Measurements from ENCODE around the gene SHD.

Gene SHD

GRCh38 chr19:4297901-4298809 lies 19.1 kb downstream of the SHD start:
- DNase-seq (ENCODE audit: low spot score) = peak; percentile 26
- no peaks in the 10 kb centered on the region for H3K36me3 Mint-ChIP-seq (ENCODE audit: low read depth)
- no peaks in the 10 kb centered on the region for H3K9me3 Mint-ChIP-seq
- no peaks in the 10 kb centered on the region for H3K27me3 Mint-ChIP-seq (ENCODE audit: low read depth)
- H3K4me1 Mint-ChIP-seq (ENCODE audit: low read depth) = peaks cover 17% of the 10 kb centered on the region
- H3K4me3 Mint-ChIP-seq = peak overlapping the region; percentile 7
- H3K27ac Mint-ChIP-seq = peak overlapping the region; percentile 74

- Mint-ChIP-seq H3K4me3 (peak overlapping the region; percentile 7), H3K27ac (peak overlapping the region; percentile 74), H3K4me1 (ENCODE audit: low read depth) (peaks cover 21% of the 10 kb centered on the region), H3K36me3 (ENCODE audit: low read depth) (no peaks in the 10 kb centered on the region), H3K27me3 (ENCODE audit: low read depth) (no peaks in the 10 kb centered on the region), H3K9me3 (no peaks in the 10 kb centered on the region)
- no peak for DNase-seq (ENCODE audit: low spot score)
Observed at GRCh38 chr19:4298810-4299550, 19.9 kb downstream of the SHD start.

- Mint-ChIP-seq H3K27me3 (ENCODE audit: low read depth) (no peaks in the 10 kb centered on the region), H3K4me3 (peak overlapping the region; percentile 65), H3K27ac (peak overlapping the region; percentile 50), H3K4me1 (ENCODE audit: low read depth) (peaks cover 25% of the 10 kb centered on the region), H3K9me3 (no peaks in the 10 kb centered on the region), H3K36me3 (ENCODE audit: low read depth) (no peaks in the 10 kb centered on the region)
- no peak for DNase-seq (ENCODE audit: low spot score)
Observed at GRCh38 chr19:4300589-4300988, 21.5 kb downstream of the SHD start.

GRCh38 chr19:4301590-4302242 lies 22.6 kb downstream of the SHD start:
- Mint-ChIP-seq H3K27ac (peak overlapping the region; percentile 88), H3K4me3 (peak overlapping the region; percentile 77), H3K27me3 (ENCODE audit: low read depth) (no peaks in the 10 kb centered on the region), H3K9me3 (no peaks in the 10 kb centered on the region), H3K36me3 (ENCODE audit: low read depth) (no peaks in the 10 kb centered on the region), H3K4me1 (ENCODE audit: low read depth) (peaks cover 27% of the 10 kb centered on the region)
- no peak for DNase-seq (ENCODE audit: low spot score)

GRCh38 chr19:4302243-4302640 lies 23.2 kb downstream of the SHD start, which contains the start of gene TMIGD2:
TMIGD2 (minus strand) TSS chr19:4302389; CDS start chr19:4302385, 4 bp downstream.
- H3K27me3 Mint-ChIP-seq (ENCODE audit: low read depth) = no peaks in the 10 kb centered on the region
- DNase-seq (ENCODE audit: low spot score) = no peak
- H3K9me3 Mint-ChIP-seq = no peaks in the 10 kb centered on the region
- H3K27ac Mint-ChIP-seq = peak within 1 kb of the TSS; percentile 88
- peaks cover 27% of the 10 kb centered on the region for H3K4me1 Mint-ChIP-seq (ENCODE audit: low read depth)
- H3K4me3 Mint-ChIP-seq = peak within 1 kb of the TSS; percentile 77
- H3K36me3 Mint-ChIP-seq (ENCODE audit: low read depth) = no peaks in the 10 kb centered on the region

- H3K27me3 Mint-ChIP-seq (ENCODE audit: low read depth) = no peaks in the 10 kb centered on the region
- no peak for DNase-seq (ENCODE audit: low spot score)
- peak overlapping the region; percentile 36 for H3K27ac Mint-ChIP-seq
- peak overlapping the region; percentile 65 for H3K4me3 Mint-ChIP-seq
- H3K4me1 Mint-ChIP-seq (ENCODE audit: low read depth) = peaks cover 23% of the 10 kb centered on the region
- H3K36me3 Mint-ChIP-seq (ENCODE audit: low read depth) = no peaks in the 10 kb centered on the region
- H3K9me3 Mint-ChIP-seq = no peaks in the 10 kb centered on the region
Observed at GRCh38 chr19:4303819-4304537, 24.9 kb downstream of the SHD start.

GRCh38 chr19:4304538-4305256 lies 25.6 kb downstream of the SHD start, which contains the start of gene FSD1:
FSD1 (plus strand) TSS chr19:4304598; CDS start chr19:4304747, 149 bp downstream.
- peak within 1 kb of the TSS; percentile 65 for H3K4me3 Mint-ChIP-seq
- H3K36me3 Mint-ChIP-seq (ENCODE audit: low read depth) = no peaks in the 10 kb centered on the region
- peak; percentile 82 for DNase-seq (ENCODE audit: low spot score)
- no peaks in the 10 kb centered on the region for H3K27me3 Mint-ChIP-seq (ENCODE audit: low read depth)
- peak within 1 kb of the TSS; percentile 36 for H3K27ac Mint-ChIP-seq
- H3K4me1 Mint-ChIP-seq (ENCODE audit: low read depth) = peaks cover 23% of the 10 kb centered on the region
- H3K9me3 Mint-ChIP-seq = no peaks in the 10 kb centered on the region

GRCh38 chr19:4305257-4305612 lies 26.2 kb downstream of the SHD start:
- H3K27ac Mint-ChIP-seq = no peak overlapping the region
- no peaks in the 10 kb centered on the region for H3K9me3 Mint-ChIP-seq
- DNase-seq (ENCODE audit: low spot score) = no peak
- H3K36me3 Mint-ChIP-seq (ENCODE audit: low read depth) = no peaks in the 10 kb centered on the region
- peaks cover 23% of the 10 kb centered on the region for H3K4me1 Mint-ChIP-seq (ENCODE audit: low read depth)
- H3K4me3 Mint-ChIP-seq = peak overlapping the region; percentile 64
- H3K27me3 Mint-ChIP-seq (ENCODE audit: low read depth) = no peaks in the 10 kb centered on the region

- Mint-ChIP-seq H3K4me1 (ENCODE audit: low read depth) (peaks cover 20% of the 10 kb centered on the region), H3K27me3 (ENCODE audit: low read depth) (no peaks in the 10 kb centered on the region), H3K4me3 (peak overlapping the region; percentile 64), H3K36me3 (ENCODE audit: low read depth) (no peaks in the 10 kb centered on the region), H3K9me3 (no peaks in the 10 kb centered on the region), H3K27ac (no peak overlapping the region)
- no peak for DNase-seq (ENCODE audit: low spot score)
Observed at GRCh38 chr19:4305659-4306058, 26.6 kb downstream of the SHD start.

- H3K9me3 Mint-ChIP-seq = no peaks in the 10 kb centered on the region
- peaks cover 2% of the 10 kb centered on the region for H3K4me1 Mint-ChIP-seq (ENCODE audit: low read depth)
- peaks cover 2% of the 10 kb centered on the region for H3K36me3 Mint-ChIP-seq (ENCODE audit: low read depth)
- no peak overlapping the region for H3K27ac Mint-ChIP-seq
- no peaks in the 10 kb centered on the region for H3K27me3 Mint-ChIP-seq (ENCODE audit: low read depth)
- no peak for DNase-seq (ENCODE audit: low spot score)
- H3K4me3 Mint-ChIP-seq = no peak overlapping the region
Observed at GRCh38 chr19:4310247-4311121, 31.4 kb downstream of the SHD start.

GRCh38 chr19:4313847-4314490 lies 34.9 kb downstream of the SHD start:
- H3K27me3 Mint-ChIP-seq (ENCODE audit: low read depth) = no peaks in the 10 kb centered on the region
- H3K9me3 Mint-ChIP-seq = peaks cover 8% of the 10 kb centered on the region
- peaks cover 11% of the 10 kb centered on the region for H3K36me3 Mint-ChIP-seq (ENCODE audit: low read depth)
- H3K4me1 Mint-ChIP-seq (ENCODE audit: low read depth) = no peaks in the 10 kb centered on the region
- H3K4me3 Mint-ChIP-seq = no peak overlapping the region
- no peak for DNase-seq (ENCODE audit: low spot score)
- H3K27ac Mint-ChIP-seq = no peak overlapping the region

- no peak overlapping the region for H3K27ac Mint-ChIP-seq
- H3K4me1 Mint-ChIP-seq (ENCODE audit: low read depth) = no peaks in the 10 kb centered on the region
- peaks cover 23% of the 10 kb centered on the region for H3K9me3 Mint-ChIP-seq
- peaks cover 19% of the 10 kb centered on the region for H3K36me3 Mint-ChIP-seq (ENCODE audit: low read depth)
- no peak for DNase-seq (ENCODE audit: low spot score)
- no peaks in the 10 kb centered on the region for H3K27me3 Mint-ChIP-seq (ENCODE audit: low read depth)
- H3K4me3 Mint-ChIP-seq = no peak overlapping the region
Observed at GRCh38 chr19:4316956-4317355, 37.9 kb downstream of the SHD start.
